Measurements from ENCODE around the gene DNMT3B.

DNMT3B gene

GRCh38 chr20:32752458-32753250 is 9.5 kb upstream of the DNMT3B start:
- H3K4me3 ChIP-seq (ENCODE audit: low read depth, low read length) = no peak overlapping the region
- TF ChIP-seq CTCF (IDR thresholded peaks at IDR 0.05; ENCODE audit: borderline replicate concordance, insufficient read depth, low read depth, low read length) = no peak

GRCh38 chr20:32753731-32754130 is 8.5 kb upstream of the DNMT3B start:
- H3K4me3 ChIP-seq (ENCODE audit: low read depth, low read length) = no peak overlapping the region
- no peak for TF ChIP-seq CTCF (IDR thresholded peaks at IDR 0.05; ENCODE audit: borderline replicate concordance, insufficient read depth, low read depth, low read length)

- no peak for TF ChIP-seq CTCF (IDR thresholded peaks at IDR 0.05; ENCODE audit: borderline replicate concordance, insufficient read depth, low read depth, low read length)
- H3K4me3 ChIP-seq (ENCODE audit: low read depth, low read length) = no peak overlapping the region
Measured at GRCh38 chr20:32756156-32756555, 6.0 kb upstream of the DNMT3B start.

GRCh38 chr20:32761417-32761830 is 761 bp upstream of the DNMT3B start:
- H3K4me3 ChIP-seq (ENCODE audit: low read depth, low read length) = peak overlapping the region; percentile 47
- no peak for TF ChIP-seq CTCF (IDR thresholded peaks at IDR 0.05; ENCODE audit: borderline replicate concordance, insufficient read depth, low read depth, low read length)

- no peak for TF ChIP-seq CTCF (IDR thresholded peaks at IDR 0.05; ENCODE audit: borderline replicate concordance, insufficient read depth, low read depth, low read length)
- H3K4me3 ChIP-seq (ENCODE audit: low read depth, low read length) = peak overlapping the region; percentile 47
Measured at GRCh38 chr20:32762754-32763201, 593 bp downstream of the DNMT3B start.

- TF ChIP-seq CTCF (IDR thresholded peaks at IDR 0.05; ENCODE audit: borderline replicate concordance, insufficient read depth, low read depth, low read length) = no peak
- H3K4me3 ChIP-seq (ENCODE audit: low read depth, low read length) = peak overlapping the region; percentile 13
Measured at GRCh38 chr20:32763202-32764004, 1.2 kb downstream of the DNMT3B start.
